ENCODE measurements around the gene OSR1.
"Not testable (repeated sequence)": the region's sequence is repeated elsewhere in the genome, so short reads cannot be mapped to it uniquely, and the experiment has no call there.

OSR1 gene

GRCh38 chr2:19358242-19359020 lies at the start of gene OSR1:
OSR1 (minus strand) TSS chr2:19358623; CDS start chr2:19353805, 4,818 bp downstream.
- no peak for DNase-seq (ENCODE audit: low read depth)

GRCh38 chr2:19403785-19404184 lies 45.4 kb upstream of the OSR1 start:
- no peak for DNase-seq (ENCODE audit: low read depth)

DNA sequence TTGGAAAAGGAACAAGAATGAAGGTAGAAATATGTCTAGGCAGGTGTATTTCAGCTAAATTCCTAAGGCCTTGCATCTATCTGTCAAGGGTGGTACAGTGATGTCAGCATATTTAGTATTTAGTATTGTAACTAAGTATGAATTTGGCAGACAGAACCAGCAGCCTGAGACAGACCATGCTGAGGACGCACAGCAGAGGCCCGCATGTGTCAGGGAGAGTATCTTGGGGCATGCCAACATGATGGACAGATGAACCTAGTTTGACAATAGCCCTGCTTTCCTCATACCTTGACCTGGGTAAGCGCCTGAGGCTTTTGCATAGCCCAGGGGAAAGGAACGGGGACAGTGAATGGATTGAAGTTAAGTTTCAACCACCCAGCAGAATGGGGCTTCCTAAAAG lies 33.8 kb upstream of the OSR1 start:
- no peak for DNase-seq (ENCODE audit: low read depth)

GRCh38 chr2:19389469-19389868 lies 31.0 kb upstream of the OSR1 start:
- not testable (repeated sequence) for DNase-seq (ENCODE audit: low read depth)

GRCh38 chr2:19380532-19380931 lies 22.1 kb upstream of the OSR1 start:
- no peak for DNase-seq (ENCODE audit: low read depth)

- no peak for DNase-seq (ENCODE audit: low read depth)
These were observed 20.5 kb upstream of the OSR1 start for GRCh38 chr2:19378939-19379338.

DNA sequence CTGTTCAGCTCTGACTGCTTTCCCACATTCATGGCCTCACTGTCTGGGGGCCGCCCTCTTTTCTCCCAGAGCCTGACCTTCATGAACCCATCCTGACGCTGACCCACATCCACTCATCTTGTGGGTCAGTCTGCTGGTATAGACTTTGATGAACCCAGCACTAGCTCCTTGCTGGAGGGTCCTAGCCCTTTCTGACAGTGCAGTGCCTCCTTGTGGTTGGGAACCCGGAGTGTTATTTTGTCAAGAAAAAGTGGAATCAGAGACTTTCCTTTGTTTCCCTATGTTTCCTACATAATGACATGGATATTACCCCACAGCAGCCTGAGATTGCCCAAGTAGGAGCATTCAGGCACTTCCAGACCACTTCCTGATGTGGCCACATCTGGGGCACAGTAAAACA lies 19.3 kb upstream of the OSR1 start:
- no peak for DNase-seq (ENCODE audit: low read depth)

DNA sequence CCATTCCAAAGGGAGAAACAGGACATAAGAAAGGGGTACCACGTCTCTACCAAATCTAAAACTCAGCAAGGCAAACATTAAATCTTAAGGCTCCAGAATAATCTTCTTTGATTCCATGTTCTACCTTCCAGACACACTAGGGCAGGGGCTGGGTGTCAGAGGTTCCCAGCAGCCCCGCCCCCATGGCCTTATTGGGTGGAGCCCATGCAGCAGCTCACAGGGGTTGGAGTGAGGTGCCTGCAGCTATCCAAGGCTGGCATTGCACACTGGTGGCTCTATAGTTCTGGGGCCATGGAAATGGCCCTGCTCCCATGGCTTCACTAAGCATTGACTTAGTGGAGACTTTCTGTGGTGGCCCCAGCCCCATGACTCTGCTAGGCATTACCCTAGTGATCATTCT lies 14.9 kb upstream of the OSR1 start:
- no peak for DNase-seq (ENCODE audit: low read depth)

- DNase-seq (ENCODE audit: low read depth), result no peak
These were observed 13.7 kb upstream of the OSR1 start for GRCh38 chr2:19371996-19372582.

- no peak for DNase-seq (ENCODE audit: low read depth)
These were observed 11.0 kb upstream of the OSR1 start for GRCh38 chr2:19369341-19369955.

DNA sequence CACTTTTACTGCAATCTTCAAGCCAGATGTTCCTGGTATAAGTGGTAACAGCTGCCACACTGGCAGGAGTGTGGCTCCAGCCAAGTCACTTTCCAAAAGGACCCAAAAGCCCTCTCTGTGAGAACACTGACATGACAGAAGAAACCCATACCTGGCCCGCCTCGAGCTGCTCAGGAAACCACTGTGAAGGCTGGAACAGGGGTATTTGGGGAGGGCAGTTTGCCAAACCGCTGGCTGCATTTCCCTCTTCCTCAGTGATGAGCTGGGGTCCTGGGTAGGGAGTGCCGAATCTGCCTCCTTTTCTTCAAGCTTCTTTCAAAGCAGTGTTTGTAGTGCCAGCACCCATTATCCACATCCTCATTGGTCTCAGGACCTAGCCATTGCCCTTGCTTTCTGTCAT lies 10.3 kb upstream of the OSR1 start:
- DNase-seq (ENCODE audit: low read depth), result no peak

DNA sequence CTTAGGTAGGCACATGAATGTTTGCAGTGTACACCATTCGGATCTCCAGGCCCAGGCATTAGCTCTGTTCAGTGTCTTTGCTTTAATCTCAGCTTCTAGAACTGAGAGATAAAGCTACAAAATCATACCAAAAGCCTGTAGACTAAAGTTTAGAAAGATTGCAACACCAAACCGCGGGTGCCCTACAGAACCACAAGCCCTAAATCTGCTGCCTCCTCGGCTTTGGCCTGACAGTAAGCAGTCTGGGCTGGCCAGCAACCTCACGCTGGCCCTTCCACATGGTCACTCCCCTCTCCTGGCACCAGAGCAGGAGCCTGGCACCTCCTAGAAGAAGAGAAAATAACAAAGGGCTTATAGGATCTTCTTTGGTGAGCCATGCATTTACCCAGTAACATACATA lies 8.9 kb upstream of the OSR1 start:
- no peak for DNase-seq (ENCODE audit: low read depth)

GRCh38 chr2:19365126-19365525 lies 6.7 kb upstream of the OSR1 start:
- no peak for DNase-seq (ENCODE audit: low read depth)

DNA sequence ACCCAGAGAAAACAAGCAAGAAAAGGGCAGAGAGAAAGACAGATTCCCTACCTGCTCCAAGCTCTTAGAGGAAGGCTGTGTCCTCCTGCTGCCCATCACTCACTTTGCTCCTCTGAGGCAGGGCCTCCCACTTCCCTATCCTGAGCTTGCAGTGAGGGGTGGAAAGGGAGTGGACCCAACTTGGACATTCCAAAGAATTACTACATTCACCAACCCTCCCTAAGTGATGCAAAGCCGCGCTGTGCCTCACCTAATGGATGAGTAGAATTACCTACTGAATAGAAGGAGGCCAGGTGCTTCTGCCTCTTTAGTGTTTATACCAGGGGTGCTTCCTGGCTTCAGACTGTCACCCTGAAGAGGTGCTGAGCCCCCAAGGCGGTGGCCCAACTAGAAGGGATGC lies 5.6 kb upstream of the OSR1 start:
- no peak for DNase-seq (ENCODE audit: low read depth)

DNA sequence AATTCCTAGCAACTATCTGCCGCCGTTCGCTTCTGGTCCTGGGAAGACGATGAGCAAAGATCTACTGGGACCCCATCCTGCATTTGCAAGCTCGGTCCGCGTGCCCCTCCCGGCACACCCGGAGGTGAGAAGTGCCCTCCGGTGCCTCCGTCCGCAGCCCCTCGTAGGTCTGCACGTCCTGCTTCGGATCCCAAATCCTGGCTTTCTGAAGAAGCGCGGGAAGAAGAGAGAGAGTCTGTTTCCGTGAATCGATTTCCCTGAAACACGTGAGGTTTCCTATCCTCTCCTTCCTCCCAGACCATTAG lies 5.0 kb upstream of the OSR1 start:
- DNase-seq (ENCODE audit: low read depth), result no peak

DNA sequence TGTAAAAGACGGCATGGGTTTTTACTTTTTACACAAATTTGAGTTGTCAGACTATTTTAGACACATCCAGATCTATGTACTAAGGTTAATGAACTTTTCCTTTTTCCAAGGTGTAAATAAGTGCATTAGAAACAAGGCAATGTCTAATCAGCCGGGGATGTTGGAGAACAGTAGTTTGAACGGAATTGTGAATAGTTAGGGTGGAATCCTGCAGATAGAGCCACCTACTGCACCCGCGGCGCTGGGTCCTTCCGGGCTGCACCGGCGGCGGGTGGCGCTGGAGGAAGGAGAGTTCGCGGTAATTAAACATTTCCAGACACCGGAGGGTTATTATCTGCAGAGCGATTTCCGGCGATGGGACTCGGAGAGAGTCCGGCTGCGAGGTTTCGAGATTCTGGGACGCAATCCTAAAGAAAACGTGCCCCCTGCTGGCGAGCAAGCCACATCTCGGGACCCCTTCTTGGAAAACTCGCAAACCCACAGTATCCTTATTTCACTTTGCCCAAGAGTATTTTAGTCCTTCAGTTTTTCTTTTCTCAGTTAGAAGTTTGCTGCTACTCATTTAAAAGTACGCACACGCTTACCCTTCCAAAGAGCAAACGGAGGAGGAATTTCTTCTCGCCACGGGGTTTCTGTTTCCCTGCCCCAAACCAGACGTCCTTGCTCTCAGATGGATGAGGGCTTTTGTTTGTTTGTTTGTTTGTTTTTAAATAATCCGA lies 4.5 kb upstream of the OSR1 start:
- DNase-seq (ENCODE audit: low read depth), result no peak

DNA sequence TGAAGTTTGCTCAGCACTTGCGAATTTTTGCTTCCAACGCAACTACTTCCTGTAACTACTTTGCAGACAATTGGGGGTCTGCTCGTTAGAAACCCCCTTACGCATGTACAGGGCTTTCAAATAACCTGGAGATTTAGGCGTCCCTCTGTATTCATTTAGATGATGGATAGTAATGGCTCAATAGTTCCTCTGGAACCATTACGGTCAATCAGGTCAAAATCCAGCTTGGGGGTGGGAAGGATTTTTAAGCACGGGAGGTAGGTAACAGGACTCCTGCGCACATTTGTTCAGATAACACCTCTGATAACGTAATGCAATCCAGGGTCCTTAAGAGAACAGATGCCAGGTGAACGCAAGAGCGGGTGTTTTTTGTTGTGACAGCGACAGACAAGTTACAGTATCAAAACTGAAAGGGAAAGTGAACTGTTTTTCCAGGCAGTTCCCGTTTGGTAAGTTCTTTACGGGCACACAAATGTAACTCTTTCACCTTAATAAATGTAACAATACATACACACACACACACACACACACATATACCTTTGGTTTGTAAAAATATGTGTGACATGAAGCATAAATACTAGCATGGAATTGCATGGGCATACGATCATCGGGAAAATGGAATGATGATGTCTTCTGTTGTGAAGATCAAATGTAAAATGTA lies 3.8 kb upstream of the OSR1 start:
- DNase-seq (ENCODE audit: low read depth), result no peak

DNA sequence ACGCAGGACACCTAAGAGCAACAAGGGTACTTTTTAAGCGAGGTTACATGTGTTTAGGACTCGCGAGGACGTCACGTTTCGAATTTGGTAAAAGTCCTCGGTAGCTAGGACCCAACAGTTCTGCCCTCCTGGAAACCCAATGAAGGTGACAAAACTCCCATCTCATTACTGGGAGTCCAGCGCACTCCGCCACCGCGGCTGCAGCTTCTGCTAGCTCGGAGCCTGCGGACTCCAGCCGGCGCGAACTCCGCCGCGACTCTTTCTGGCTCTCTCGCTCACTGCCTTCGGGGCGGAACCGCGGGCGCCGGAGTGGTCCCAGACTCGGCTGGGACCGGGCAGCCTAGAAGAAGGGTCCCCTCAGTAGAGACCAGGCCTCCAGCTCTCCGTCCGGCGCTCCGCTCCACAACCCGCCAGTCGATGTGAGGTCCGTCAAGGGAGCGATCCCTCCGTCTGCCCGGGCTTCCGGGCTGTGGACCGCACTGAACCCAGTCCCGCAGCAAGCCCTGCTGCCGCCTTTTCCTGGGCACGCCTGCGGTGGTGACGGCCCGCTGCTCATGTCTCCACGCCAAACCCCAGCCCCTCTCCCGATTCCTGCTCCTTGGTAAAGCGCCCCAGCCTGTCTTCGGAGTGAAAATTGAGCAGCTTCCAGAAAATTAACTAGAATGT lies 3.0 kb upstream of the OSR1 start:
- DNase-seq (ENCODE audit: low read depth), result no peak

DNA sequence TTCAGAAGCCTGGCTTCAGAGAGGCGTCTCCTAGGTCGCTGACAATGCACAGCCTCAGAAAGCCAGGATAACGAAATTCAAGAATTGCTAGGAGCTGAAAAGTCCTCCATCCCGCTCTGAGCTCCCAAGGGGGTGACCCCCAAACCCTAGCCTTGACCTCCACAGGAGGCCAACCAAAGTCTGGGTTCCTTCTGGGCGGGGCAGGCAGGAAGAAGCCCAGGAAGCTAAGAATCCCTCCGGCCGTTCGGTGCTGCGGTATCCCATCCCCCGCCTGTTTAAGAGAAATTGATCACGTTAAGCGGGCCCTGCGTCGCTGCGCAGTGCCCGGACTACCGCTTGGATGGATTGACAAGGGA lies 2.5 kb upstream of the OSR1 start:
- DNase-seq (ENCODE audit: low read depth), result no peak

DNA sequence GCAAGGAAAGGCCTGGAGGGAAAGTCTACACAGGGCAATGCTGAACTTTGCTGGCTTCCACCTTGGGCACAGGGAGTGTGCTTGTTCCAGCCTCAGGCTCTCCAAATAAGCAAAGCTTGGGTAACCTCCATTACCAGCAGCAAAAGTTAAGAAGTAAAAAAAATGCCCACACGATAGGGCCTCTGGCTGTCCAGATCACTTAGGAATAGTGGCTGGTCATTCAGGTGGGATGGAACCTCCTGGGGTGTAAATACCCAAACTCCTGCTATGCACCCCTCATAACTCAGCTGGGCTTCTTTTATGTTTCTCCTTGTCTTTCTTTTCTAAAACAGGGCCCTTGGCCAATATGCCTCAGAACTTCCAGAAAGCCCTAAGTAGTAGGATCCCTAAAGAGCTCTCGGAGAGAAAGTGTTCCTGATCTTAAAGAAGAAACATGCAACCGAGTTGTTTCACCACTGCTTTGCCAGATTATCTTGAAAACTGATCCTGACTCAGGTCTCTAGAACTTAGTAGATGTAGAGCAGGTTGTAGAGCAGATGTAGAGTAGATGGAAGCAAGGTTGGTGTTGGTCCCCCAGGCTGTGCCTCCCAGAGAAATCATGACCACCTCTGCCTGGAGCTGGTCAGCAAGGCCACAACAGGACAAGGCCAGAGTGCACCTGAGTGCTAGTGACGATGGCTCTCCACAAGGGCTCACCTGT lies 2.0 kb upstream of the OSR1 start:
- DNase-seq (ENCODE audit: low read depth), result no peak

GRCh38 chr2:19359456-19359855 lies 1.0 kb upstream of the OSR1 start:
- DNase-seq (ENCODE audit: low read depth), result no peak

GRCh38 chr2:19359021-19359357 lies 566 bp upstream of the OSR1 start:
- no peak for DNase-seq (ENCODE audit: low read depth)
